ENCODE results near the gene PPP5C. TPM values are rescaled to one million over a fixed set of nuclear protein-coding genes. Genes with fewer than 3 reads are reported as not detected.

PPP5C gene
- total RNA-seq, 1 experiment from 2014 or later: 85.4 TPM

- Histone ChIP-seq H3K79me2 (ENCODE audit: low read depth) (peaks cover 43% of the 10 kb centered on the region), H3K4me3 (no peak overlapping the region), H3K27me3 (ENCODE audit: insufficient read depth, low read depth) (no peaks in the 10 kb centered on the region), H3K4me2 (no peak overlapping the region), H3F3A (ENCODE audit: insufficient read depth, low read depth) (peaks cover 17% of the 10 kb centered on the region), H2AFZ (no peak overlapping the region), H3K27ac (no peak overlapping the region), H3K4me1 (replicated peaks; ENCODE audit: insufficient read depth) (peaks cover 28% of the 10 kb centered on the region), H3K9me3 (ENCODE audit: insufficient read depth, low read depth) (no peaks in the 10 kb centered on the region), H4K20me1 (ENCODE audit: insufficient read depth) (peaks cover 8% of the 10 kb centered on the region), H3K9me2 (ENCODE audit: insufficient read depth) (no peaks in the 10 kb centered on the region), H3K36me3 (ENCODE audit: low read depth) (0 out of 2 replicates have a peak, but pooled peaks cover 10% of the 10 kb centered on the region)
- TF ChIP-seq EZH2 (IDR thresholded peaks at IDR 0.05; ENCODE audit: low read depth) (no peak), CTCF (conservative IDR thresholded peaks at IDR 0.05) (no peak)
- intact Hi-C loops (cut with micrococcal nuclease; ENCODE audit: unreplicated experiment): no loop called here
- ChIA-PET CTCF (no interaction called here), POLR2A (ENCODE audit: unreplicated experiment) (no interaction called here)
- BruUV-seq (replicated peaks): no TSS peak
- no peak for DNase-seq
Observed at GRCh38 chr19:46366620-46367292, 19.9 kb downstream of the PPP5C start.

GRCh38 chr19:46367426-46367825 is 20.5 kb downstream of the PPP5C start:
- Histone ChIP-seq H3K27me3 (ENCODE audit: insufficient read depth, low read depth) (no peaks in the 10 kb centered on the region), H3K79me2 (ENCODE audit: low read depth) (peaks cover 46% of the 10 kb centered on the region), H3K36me3 (ENCODE audit: low read depth) (0 out of 2 replicates have a peak, but pooled peaks cover 10% of the 10 kb centered on the region), H2AFZ (no peak overlapping the region), H3F3A (ENCODE audit: insufficient read depth, low read depth) (peaks cover 21% of the 10 kb centered on the region), H4K20me1 (ENCODE audit: insufficient read depth) (peaks cover 3% of the 10 kb centered on the region; the same call in 1 of the 2 replicates), H3K4me3 (no peak overlapping the region), H3K27ac (no peak overlapping the region), H3K9me2 (ENCODE audit: insufficient read depth) (no peaks in the 10 kb centered on the region), H3K4me2 (no peak overlapping the region), H3K9me3 (ENCODE audit: insufficient read depth, low read depth) (no peaks in the 10 kb centered on the region), H3K4me1 (replicated peaks; ENCODE audit: insufficient read depth) (peaks cover 34% of the 10 kb centered on the region)
- intact Hi-C loops (cut with micrococcal nuclease; ENCODE audit: unreplicated experiment): no loop called here
- DNase-seq: no peak
- POLR2A ChIA-PET (ENCODE audit: unreplicated experiment): no interaction called here
- CTCF ChIA-PET: interaction anchor here (0.6 kb wide), 1 partner anchor 55 kb away, joined by 3 read pairs; no protein-coding TSS in a partner anchor
- TF ChIP-seq CTCF (conservative IDR thresholded peaks at IDR 0.05): no peak
- TF ChIP-seq EZH2 (IDR thresholded peaks at IDR 0.05; ENCODE audit: low read depth): no peak
- BruUV-seq (replicated peaks): no TSS peak

DNA sequence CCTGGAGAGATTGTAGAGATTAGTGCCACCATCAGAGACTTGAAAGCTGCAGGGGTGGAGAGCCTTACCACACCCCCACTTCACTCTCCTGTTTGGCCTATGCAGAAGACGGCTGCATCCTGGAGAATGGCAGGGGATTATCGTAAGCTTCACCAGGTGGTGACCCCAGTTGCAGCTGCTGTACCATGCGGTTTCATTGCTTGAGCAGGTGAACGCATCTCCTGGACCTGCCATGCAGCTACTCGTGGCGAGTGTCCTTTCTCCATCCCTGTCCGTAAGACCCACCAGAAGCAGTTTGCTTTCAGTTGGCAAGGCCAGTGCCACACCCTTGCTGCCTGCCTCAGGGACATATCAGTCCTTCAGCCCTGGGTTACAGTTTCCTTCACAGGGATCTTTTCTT is 21.2 kb downstream of the PPP5C start:
- TF ChIP-seq CTCF (conservative IDR thresholded peaks at IDR 0.05): no peak
- no peak for TF ChIP-seq EZH2 (IDR thresholded peaks at IDR 0.05; ENCODE audit: low read depth)
- Histone ChIP-seq H3K4me1 (replicated peaks; ENCODE audit: insufficient read depth) (peaks cover 41% of the 10 kb centered on the region), H3K36me3 (ENCODE audit: low read depth) (0 out of 2 replicates have a peak, but pooled peaks cover 10% of the 10 kb centered on the region), H3K4me2 (no peak overlapping the region), H3K27ac (no peak overlapping the region), H4K20me1 (ENCODE audit: insufficient read depth) (peaks cover 3% of the 10 kb centered on the region; the same call in 1 of the 2 replicates), H3K9me3 (ENCODE audit: insufficient read depth, low read depth) (no peaks in the 10 kb centered on the region), H3F3A (ENCODE audit: insufficient read depth, low read depth) (peaks cover 28% of the 10 kb centered on the region), H3K27me3 (ENCODE audit: insufficient read depth, low read depth) (no peaks in the 10 kb centered on the region), H3K79me2 (ENCODE audit: low read depth) (peaks cover 48% of the 10 kb centered on the region), H2AFZ (no peak overlapping the region), H3K4me3 (no peak overlapping the region), H3K9me2 (ENCODE audit: insufficient read depth) (no peaks in the 10 kb centered on the region)
- no peak for DNase-seq
- BruUV-seq (replicated peaks): no TSS peak
- ChIA-PET CTCF (interaction anchor here (0.6 kb wide), 1 partner anchor 56 kb away, joined by 3 read pairs; no protein-coding TSS in a partner anchor), POLR2A (ENCODE audit: unreplicated experiment) (interaction anchor here (0.6 kb wide), 1 partner anchor 106 kb away, joined by 3 read pairs; no protein-coding TSS in a partner anchor)
- intact Hi-C loops (cut with micrococcal nuclease; ENCODE audit: unreplicated experiment): no loop called here
